K562 (cell line): ENCODE data around the gene LOXHD1. TPM values are rescaled to one million over a fixed set of nuclear protein-coding genes. Genes with fewer than 3 reads are reported as not detected.

Experiments used
- ATAC-seq: fragments of 200-7000 bp; cut with Tn5 transposase; 3 replicates; pipeline ENCODE4 v1.9.1; 2020; ENCODE audit warnings: moderate library complexity
- BruUV-seq: library from RNA; stranded (reverse); fragments of 400-500 nt; replicated peaks from 2 replicates; lab custom pipeline; 2021; lab: Mats Ljungman, UMichigan
- CTCF ChIA-PET: fragments of 300-600 bp; formaldehyde crosslinking; extraction: SDS; loops from one replicate; lab custom pipeline; 2021; ENCODE audit warnings: low intra/inter-chr PET ratio; lab: Yijun Ruan, JAX
- POLR2A ChIA-PET: fragments of 300-600, 350-650 bp; sonication (Branson Sonifier 250); formaldehyde crosslinking; extraction: SDS; loops from one replicate; lab custom pipeline; 2021; ENCODE audit warnings: antibody characterized with exemption, inconsistent platforms; lab: Yijun Ruan, JAX
- DNase-seq, 4 experiments: peaks; one replicate each; pipeline versions ENCODE4 v3.0.0 to v3.0.0-alpha.2; 2011 to 2018; ENCODE audit warnings: low spot score in 3 of 4, mixed read lengths in 3 of 4; ENCODE audit errors: extremely low read depth in 1 of 4
- FAIRE-seq: peaks from 2 replicates; lab custom pipeline; 2011; peaks lifted over from hg19 to GRCh38; lab: Jason Lieb, UNC
- H2AFZ ChIP-seq: 2 replicates; pipeline ENCODE4 v1.6.0; 2011; ENCODE audit warnings: low read depth, low read length, control low read depth, inconsistent platforms
- H3K27ac ChIP-seq: fragments of 200-600 bp; 3 replicates; pipeline ENCODE4 v1.8.0; 2011; ENCODE audit warnings: low read depth, mild to moderate bottlenecking, control low read depth, inconsistent platforms, low read length, moderate library complexity, mixed read lengths; ENCODE audit errors: extremely low read depth
- H3K27me3 ChIP-seq, 2 experiments: fragments of 300-600 bp in 1 of 2; 2 replicates in 1 of 2; 3 replicates in 1 of 2; pipeline versions ENCODE4 v1.6.0 to v1.8.0; 2011; ENCODE audit warnings: inconsistent platforms in 2 of 2, low read length in 2 of 2, mild to moderate bottlenecking in 1 of 2, mixed read lengths in 1 of 2, moderate library complexity in 1 of 2; ENCODE audit not compliant: control insufficient read depth in 2 of 2, insufficient read depth in 2 of 2
- H3K36me3 ChIP-seq: fragments of 300-600 bp; 3 replicates; pipeline ENCODE4 v1.8.0; 2011; ENCODE audit warnings: mild to moderate bottlenecking, low read length, inconsistent platforms; ENCODE audit not compliant: control insufficient read depth, insufficient read depth
- H3K4me1 ChIP-seq, 2 experiments: fragments of 200-600 bp in 1 of 2; replicated peaks in 1 of 2; 2 replicates in 1 of 2; 3 replicates in 1 of 2; pipeline versions ENCODE4 v1.5.1 to v1.8.0; 2011; ENCODE audit warnings: inconsistent platforms in 2 of 2, low read length in 2 of 2, mild to moderate bottlenecking in 1 of 2, mixed read lengths in 1 of 2, moderate library complexity in 1 of 2; ENCODE audit not compliant: control insufficient read depth in 2 of 2, insufficient read depth in 2 of 2
- H3K4me2 ChIP-seq: 2 replicates; pipeline ENCODE4 v1.6.1; 2011; ENCODE audit warnings: low read length, control low read depth, inconsistent platforms, mixed read lengths; ENCODE audit not compliant: insufficient read depth
- H3K4me3 ChIP-seq: fragments of 200-600 bp; sonication (generic), shearing (Covaris generic); 2 replicates; pipeline ENCODE4 v1.5.1; 2016; ENCODE audit warnings: control low read depth, inconsistent platforms
- H3K79me2 ChIP-seq: fragments of 200-600 bp; 3 replicates; pipeline ENCODE4 v1.8.0; 2011; ENCODE audit warnings: low read length, inconsistent platforms; ENCODE audit not compliant: control insufficient read depth, insufficient read depth
- H3K9ac ChIP-seq, 2 experiments: 2 replicates each; pipeline versions ENCODE4 v1.6.0 to v1.6.1; 2011; ENCODE audit warnings: low read depth in 2 of 2, low read length in 2 of 2, control low read depth in 1 of 2, inconsistent platforms in 1 of 2, mild to moderate bottlenecking in 1 of 2, mixed read lengths in 1 of 2; ENCODE audit not compliant: insufficient read depth in 1 of 2
- H3K9me1 ChIP-seq: one replicate; pipeline ENCODE4 v1.6.0; 2011; ENCODE audit warnings: inconsistent platforms, mild to moderate bottlenecking, low read length, moderate library complexity; ENCODE audit not compliant: control insufficient read depth, insufficient read depth
- H3K9me3 ChIP-seq: replicated peaks from 2 replicates; pipeline ENCODE4 v1.5.1; 2011; ENCODE audit warnings: low read depth, low read length, inconsistent platforms; ENCODE audit not compliant: control insufficient read depth, insufficient read depth
- H4K20me1 ChIP-seq: replicated peaks from 2 replicates; pipeline ENCODE4 v1.6.1; 2011; ENCODE audit warnings: low read length, inconsistent platforms, mixed read lengths; ENCODE audit not compliant: control insufficient read depth, insufficient read depth
- ATF1 ChIP-seq, 2 experiments: fragments of 450-650 bp in 1 of 2; IDR thresholded peaks; 2 replicates each; pipeline ENCODE4 v1.6.1; 2016; ENCODE audit warnings: missing compliant biosample characterization in 1 of 2, missing genetic modification characterization in 1 of 2
- ATF4 ChIP-seq: fragments of 450-650 bp; formaldehyde crosslinking; IDR thresholded peaks from 2 replicates; pipeline ENCODE4 v1.4.0; 2022; ENCODE audit warnings: mild to moderate bottlenecking, moderate library complexity
- BACH1 ChIP-seq: fragments of 200-800 bp; sonication (Bioruptor generic); IDR thresholded peaks from 2 replicates; pipeline ENCODE4 v1.6.1; 2016; ENCODE audit warnings: missing genetic modification characterization, missing compliant biosample characterization
- CBX1 ChIP-seq: sonication (generic); IDR thresholded peaks from 2 replicates; pipeline ENCODE4 v1.6.1; 2016; ENCODE audit warnings: antibody characterized with exemption, low read depth, mild to moderate bottlenecking
- ETV6 ChIP-seq, 3 experiments: fragments of 150-350 bp in 1 of 3; sonication (generic) in 1 of 3; formaldehyde crosslinking in 1 of 3; IDR thresholded peaks; 2 replicates each; pipeline versions ENCODE4 v1.6.1 to v1.8.0; 2014 to 2022; ENCODE audit warnings: borderline replicate concordance in 2 of 3, low read depth in 2 of 3, antibody characterized with exemption in 1 of 3, low read length in 1 of 3, mild to moderate bottlenecking in 1 of 3, missing genetic modification reagents in 1 of 3
- GTF2E2 ChIP-seq: fragments of 200-800 bp; sonication (Bioruptor generic); IDR thresholded peaks from 2 replicates; pipeline ENCODE4 v1.6.1; 2016; ENCODE audit warnings: missing genetic modification characterization, missing compliant biosample characterization
- ILK ChIP-seq: fragments of 450-650 bp; IDR thresholded peaks from 2 replicates; pipeline ENCODE4 v1.6.1; 2016; ENCODE audit warnings: missing genetic modification characterization, low read depth, mild to moderate bottlenecking, missing compliant biosample characterization, moderate library complexity, borderline replicate concordance
- RBM17 ChIP-seq: fragments of 200-400 bp; formaldehyde crosslinking; IDR thresholded peaks from 2 replicates; pipeline ENCODE4 v1.6.1; 2017; ENCODE audit warnings: low read depth, mild to moderate bottlenecking, low read length, borderline replicate concordance
- SMARCA5 ChIP-seq: fragments of 450-650 bp; IDR thresholded peaks from 2 replicates; pipeline ENCODE4 v1.6.1; 2016
- SOX6 ChIP-seq: fragments of 450-650 bp; IDR thresholded peaks from 2 replicates; pipeline ENCODE4 v1.6.1; 2014; ENCODE audit warnings: mild to moderate bottlenecking
- TRIM24 ChIP-seq, 2 experiments: fragments of 450-650 bp; IDR thresholded peaks; 2 replicates each; pipeline ENCODE4 v1.6.1; 2016
- ZNF79 ChIP-seq: fragments of 250-450 bp; sonication (Bioruptor Pico); IDR thresholded peaks from 2 replicates; pipeline ENCODE4 v1.4.0; 2020; ENCODE audit warnings: low read depth, mild to moderate bottlenecking, moderate library complexity
- WGBS: fragments of 100-300 bp; shearing (Covaris generic); methylation state at CpG from one replicate; pipeline ENCODE4 v1.1.6; 2016; ENCODE audit warnings: low coverage, mixed read lengths; ENCODE audit not compliant: insufficient coverage; ENCODE audit errors: missing lambda C conversion rate; 5-methylcytosine and 5-hydroxymethylcytosine counted together
- in situ Hi-C: fragments of 300-500 bp; cut with MboI; formaldehyde crosslinking; loops from 4 replicates; pipeline ENCODE4 v1.15.0; 2018; ENCODE audit warnings: inconsistent platforms, mixed read lengths
- intact Hi-C: fragments of 100-400 bp; cut with micrococcal nuclease; formaldehyde crosslinking; loops from 2 replicates; pipeline ENCODE4 v1.14.2; 2022
- polyA plus RNA-seq, 8 experiments: library from polyadenylated mRNA; depleted of rRNA in 4 of 8; stranded (reverse) in 5 of 8; unstranded in 3 of 8; fragments of >200 nt; fragmentation: Nextera tagmentation in 2 of 8; fragmentation: Illumina TruSeq in 1 of 8; extraction: Ambion mirVana in 2 of 8; extraction: Trizol in 1 of 8; gene quantifications; 2 replicates each; pipeline versions ENCODE4 v1.2.1 to v1.2.3, GENCODE V29; 2011 to 2014; ENCODE audit warnings: inconsistent platforms in 1 of 8, missing spikeins in 1 of 8
- total RNA-seq, 7 experiments: library from RNA; depleted of rRNA in 6 of 7; stranded (reverse); fragments of >200 nt in 6 of 7; fragmentation: Illumina TruSeq in 2 of 7; extraction: Trizol in 2 of 7; gene quantifications; 2 replicates each; pipeline versions ENCODE4 v1.2.1 to v1.2.3, GENCODE V29; 2011 to 2021; ENCODE audit warnings: low replicate concordance in 1 of 7
- TF ChIP-seq, protein P1 (sequence below): fragments of 250-450 bp; sonication (Bioruptor Pico); IDR thresholded peaks from 2 replicates; pipeline ENCODE4 v1.4.0; 2020; ENCODE audit warnings: mild to moderate bottlenecking, moderate library complexity
- TF ChIP-seq, protein P2 (sequence below): sonication (generic); formaldehyde crosslinking; IDR thresholded peaks from 2 replicates; pipeline ENCODE4 v1.8.0; 2023; ENCODE audit warnings: mild to moderate bottlenecking, missing genetic modification reagents
- TF ChIP-seq, protein P3 (sequence below): fragments of 250-450 bp; sonication (Bioruptor Pico); IDR thresholded peaks from 2 replicates; pipeline ENCODE4 v1.4.0; 2020; ENCODE audit warnings: mild to moderate bottlenecking

Gene LOXHD1
- total and polyA plus RNA-seq, 9 of the 15 experiments (the other 6 are each of a cell fraction or from before 2014, with no cell fraction given): not detected

DNA sequence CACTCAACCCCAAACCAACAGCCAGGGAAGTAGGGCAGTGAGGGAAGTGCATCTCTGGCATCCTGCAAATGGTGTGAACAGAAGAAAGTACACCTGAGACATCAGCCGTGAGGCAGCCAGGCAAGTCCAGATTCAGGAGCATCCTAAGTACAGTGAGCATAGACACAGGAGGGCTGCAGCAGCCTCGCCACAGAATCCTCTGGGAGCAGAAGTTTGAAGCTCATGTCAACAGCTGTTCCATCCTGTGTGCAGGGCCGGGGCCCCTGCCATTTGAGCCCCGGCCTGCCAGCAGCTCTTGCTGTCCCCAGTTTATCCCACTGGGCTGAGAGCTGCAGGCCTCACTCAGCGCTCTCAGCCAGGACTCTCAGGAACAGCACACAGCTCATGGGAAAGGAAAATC, 14.5 kb downstream of the LOXHD1 start:
- Histone ChIP-seq H3K4me1 (no peaks in the 10 kb centered on the region; a peak in 1 of 5 replicates), H3K27me3 (peaks cover 0 to 7% of the 10 kb centered on the region in 2 experiments; a peak in 1 of 5 replicates), H4K20me1 (no peaks in the 10 kb centered on the region), H3K9me3 (no peaks in the 10 kb centered on the region), H3K79me2 (no peaks in the 10 kb centered on the region), H3K36me3 (no peaks in the 10 kb centered on the region), H3K9ac (no peak overlapping the region), H3K4me3 (no peak overlapping the region), H3K9me1 (no peaks in the 10 kb centered on the region), H2AFZ (no peak overlapping the region), H3K4me2 (no peak overlapping the region)
- no TSS peak for BruUV-seq
- FAIRE-seq (no peak), ATAC-seq (no peak), DNase-seq (no peak)
- intact Hi-C loops: no loop called here
- CTCF ChIA-PET: no interaction called here
- WGBS: 0% methylated on average over 5 of the region's 5 CpGs
- TF ChIP-seq ILK: no peak
- TF ChIP-seq, protein P1, sequence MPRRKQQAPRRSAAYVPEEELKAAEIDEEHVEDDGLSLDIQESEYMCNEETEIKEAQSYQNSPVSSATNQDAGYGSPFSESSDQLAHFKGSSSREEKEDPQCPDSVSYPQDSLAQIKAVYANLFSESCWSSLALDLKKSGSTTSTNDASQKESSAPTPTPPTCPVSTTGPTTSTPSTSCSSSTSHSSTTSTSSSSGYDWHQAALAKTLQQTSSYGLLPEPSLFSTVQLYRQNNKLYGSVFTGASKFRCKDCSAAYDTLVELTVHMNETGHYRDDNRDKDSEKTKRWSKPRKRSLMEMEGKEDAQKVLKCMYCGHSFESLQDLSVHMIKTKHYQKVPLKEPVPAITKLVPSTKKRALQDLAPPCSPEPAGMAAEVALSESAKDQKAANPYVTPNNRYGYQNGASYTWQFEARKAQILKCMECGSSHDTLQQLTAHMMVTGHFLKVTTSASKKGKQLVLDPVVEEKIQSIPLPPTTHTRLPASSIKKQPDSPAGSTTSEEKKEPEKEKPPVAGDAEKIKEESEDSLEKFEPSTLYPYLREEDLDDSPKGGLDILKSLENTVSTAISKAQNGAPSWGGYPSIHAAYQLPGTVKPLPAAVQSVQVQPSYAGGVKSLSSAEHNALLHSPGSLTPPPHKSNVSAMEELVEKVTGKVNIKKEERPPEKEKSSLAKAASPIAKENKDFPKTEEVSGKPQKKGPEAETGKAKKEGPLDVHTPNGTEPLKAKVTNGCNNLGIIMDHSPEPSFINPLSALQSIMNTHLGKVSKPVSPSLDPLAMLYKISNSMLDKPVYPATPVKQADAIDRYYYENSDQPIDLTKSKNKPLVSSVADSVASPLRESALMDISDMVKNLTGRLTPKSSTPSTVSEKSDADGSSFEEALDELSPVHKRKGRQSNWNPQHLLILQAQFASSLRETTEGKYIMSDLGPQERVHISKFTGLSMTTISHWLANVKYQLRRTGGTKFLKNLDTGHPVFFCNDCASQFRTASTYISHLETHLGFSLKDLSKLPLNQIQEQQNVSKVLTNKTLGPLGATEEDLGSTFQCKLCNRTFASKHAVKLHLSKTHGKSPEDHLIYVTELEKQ: no peak
- TF ChIP-seq, protein P2, sequence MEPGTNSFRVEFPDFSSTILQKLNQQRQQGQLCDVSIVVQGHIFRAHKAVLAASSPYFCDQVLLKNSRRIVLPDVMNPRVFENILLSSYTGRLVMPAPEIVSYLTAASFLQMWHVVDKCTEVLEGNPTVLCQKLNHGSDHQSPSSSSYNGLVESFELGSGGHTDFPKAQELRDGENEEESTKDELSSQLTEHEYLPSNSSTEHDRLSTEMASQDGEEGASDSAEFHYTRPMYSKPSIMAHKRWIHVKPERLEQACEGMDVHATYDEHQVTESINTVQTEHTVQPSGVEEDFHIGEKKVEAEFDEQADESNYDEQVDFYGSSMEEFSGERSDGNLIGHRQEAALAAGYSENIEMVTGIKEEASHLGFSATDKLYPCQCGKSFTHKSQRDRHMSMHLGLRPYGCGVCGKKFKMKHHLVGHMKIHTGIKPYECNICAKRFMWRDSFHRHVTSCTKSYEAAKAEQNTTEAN (CRISPR knock-in tag): no peak
- no peak for TF ChIP-seq ATF1 (CRISPR knock-in tag; IDR thresholded peaks at IDR 0.05)
- no peak for TF ChIP-seq ATF1 (tag; IDR thresholded peaks at IDR 0.05)
- TF ChIP-seq, protein P3, sequence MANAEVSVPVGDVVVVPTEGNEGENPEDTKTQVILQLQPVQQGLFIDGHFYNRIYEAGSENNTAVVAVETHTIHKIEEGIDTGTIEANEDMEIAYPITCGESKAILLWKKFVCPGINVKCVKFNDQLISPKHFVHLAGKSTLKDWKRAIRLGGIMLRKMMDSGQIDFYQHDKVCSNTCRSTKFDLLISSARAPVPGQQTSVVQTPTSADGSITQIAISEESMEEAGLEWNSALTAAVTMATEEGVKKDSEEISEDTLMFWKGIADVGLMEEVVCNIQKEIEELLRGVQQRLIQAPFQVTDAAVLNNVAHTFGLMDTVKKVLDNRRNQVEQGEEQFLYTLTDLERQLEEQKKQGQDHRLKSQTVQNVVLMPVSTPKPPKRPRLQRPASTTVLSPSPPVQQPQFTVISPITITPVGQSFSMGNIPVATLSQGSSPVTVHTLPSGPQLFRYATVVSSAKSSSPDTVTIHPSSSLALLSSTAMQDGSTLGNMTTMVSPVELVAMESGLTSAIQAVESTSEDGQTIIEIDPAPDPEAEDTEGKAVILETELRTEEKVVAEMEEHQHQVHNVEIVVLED (CRISPR knock-in tag): no peak
- TF ChIP-seq GTF2E2 (tag): no peak
- no peak for TF ChIP-seq RBM17
- TF ChIP-seq SOX6: no peak
- no peak for TF ChIP-seq ZNF79 (CRISPR knock-in tag)
- no peak for TF ChIP-seq BACH1 (tag)
- no peak for TF ChIP-seq ETV6 (IDR thresholded peaks at IDR 0.05; ENCODE audit: borderline replicate concordance in 1 of 2, low read depth in 2 of 2, low read length in 1 of 2)
- no peak for TF ChIP-seq ETV6 (CRISPR knock-in tag; IDR thresholded peaks at IDR 0.05; ENCODE audit: borderline replicate concordance)
- no peak for TF ChIP-seq TRIM24 (IDR thresholded peaks at IDR 0.05)
- TF ChIP-seq ATF4 (CRISPR knock-in tag): no peak
- no peak for TF ChIP-seq SMARCA5
- TF ChIP-seq CBX1: no peak
- TF ChIP-seq, all 486 proteins: peak for 0
- in situ Hi-C loops: no loop called here
- POLR2A ChIA-PET: no interaction called here
- no peak overlapping the region for H3K27ac ChIP-seq
